SK-N-MC (cell line): ENCODE data around the gene YEATS4.

ENCODE experiments used
- EZH2 ChIP-seq: fragments of 200-600 bp; sonication (generic); IDR thresholded peaks from one replicate; pipeline ENCODE4 v1.6.1; 2017; ENCODE audit warnings: antibody characterized with exemption
- FOXP2 ChIP-seq: optimal IDR thresholded peaks from 2 replicates; pipeline ENCODE3; 2011; ENCODE audit warnings: mild to moderate bottlenecking, moderate library complexity; ENCODE audit not compliant: insufficient read depth; ENCODE audit errors: extremely low read length, control extremely low read depth
- POLR2AphosphoS5 ChIP-seq: IDR thresholded peaks from 2 replicates; pipeline ENCODE4 v1.6.1; 2012; ENCODE audit warnings: mild to moderate bottlenecking, low read depth, low read length, borderline replicate concordance

DNA sequence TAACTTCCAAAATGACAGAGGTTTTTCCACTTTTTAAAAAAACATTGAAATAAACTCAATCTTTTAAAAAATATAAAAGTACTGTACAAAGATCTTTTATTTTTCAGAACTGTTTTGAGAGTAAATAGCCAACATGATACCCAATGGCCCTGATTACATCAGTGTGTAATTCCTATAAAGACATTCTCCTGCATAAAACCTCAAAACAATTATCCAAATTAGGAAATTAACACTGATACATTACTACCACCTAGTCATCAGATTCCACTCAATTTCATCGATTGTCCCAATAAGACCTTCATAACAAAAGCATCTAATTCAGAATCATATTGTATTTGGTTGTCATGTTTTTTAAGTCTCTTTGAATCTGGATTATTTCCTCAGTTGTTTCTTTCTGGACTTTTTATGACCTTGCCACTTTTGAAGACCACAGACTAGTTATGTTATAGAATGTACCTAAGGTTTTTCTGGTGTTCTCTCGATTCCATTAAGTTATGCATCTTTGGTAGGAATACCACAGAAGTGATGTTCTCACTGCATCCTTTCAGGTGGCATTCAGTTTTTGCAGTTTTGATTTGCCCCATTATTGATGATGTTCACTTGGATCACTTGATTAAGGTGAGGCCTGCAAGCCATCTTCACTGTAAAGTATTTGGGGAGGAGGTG, 4.0 kb upstream of the YEATS4 start:
- no peak for TF ChIP-seq POLR2AphosphoS5
- TF ChIP-seq EZH2, result no peak
- TF ChIP-seq FOXP2, result no peak
